PC-3 (cell line): Measurements from ENCODE around the gene PANK1.

Experiments
- CTCF ChIP-seq: fragments of 300-600 bp; sonication (generic); conservative IDR thresholded peaks from 2 replicates; pipeline ENCODE4 v1.5.1; 2017; ENCODE audit warnings: antibody characterized with exemption, low read depth, mild to moderate bottlenecking, low read length
- EZH2 ChIP-seq: fragments of 300-600 bp; sonication (generic); IDR thresholded peaks from one replicate; pipeline ENCODE4 v1.6.1; 2017; ENCODE audit warnings: antibody characterized with exemption, mild to moderate bottlenecking, low read length; ENCODE audit not compliant: unreplicated experiment

DNA sequence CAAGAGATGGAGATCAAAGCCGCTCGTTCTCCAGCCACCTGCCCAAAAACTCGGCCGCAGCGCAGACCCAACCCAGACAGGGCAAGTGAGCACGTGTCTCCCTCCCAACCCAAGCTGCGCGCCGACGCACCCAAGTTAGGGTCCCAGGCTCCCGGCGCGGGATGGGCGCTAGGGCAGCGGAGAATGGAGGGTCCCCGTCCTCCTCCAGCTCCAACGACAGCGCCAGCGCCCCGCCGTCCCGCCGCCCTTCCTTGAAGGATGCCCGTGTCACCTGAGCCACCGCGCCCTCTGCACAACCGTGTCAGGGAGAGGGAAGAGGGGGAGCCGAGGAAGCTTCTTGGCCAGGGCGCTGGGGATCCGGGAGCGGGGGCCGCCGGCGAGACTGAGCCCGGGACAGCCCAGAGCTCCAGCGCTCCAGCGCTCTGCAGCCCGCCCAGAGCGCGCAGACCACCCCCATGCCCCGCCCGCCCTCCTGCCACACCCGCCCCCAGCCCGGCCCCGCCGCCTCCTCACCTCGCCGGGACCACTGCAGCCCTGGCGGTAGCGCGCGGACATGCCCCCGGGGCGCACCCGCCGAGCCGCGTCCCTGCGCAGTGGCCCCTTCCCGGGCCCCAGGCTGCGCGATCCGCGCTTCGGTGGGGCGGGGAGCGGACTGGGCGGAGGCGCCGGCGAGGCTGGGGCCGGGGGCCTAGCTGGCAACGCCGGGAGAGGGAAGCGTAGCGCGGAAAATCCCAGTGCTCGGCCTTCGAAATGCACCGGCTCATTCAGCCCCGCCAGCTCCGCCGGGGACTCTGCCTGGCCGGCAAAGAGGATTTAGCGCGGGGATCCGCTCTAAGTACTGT lies 109.7 kb downstream of the PANK1 start, which contains the start of gene SLC16A12:
- TF ChIP-seq CTCF, result no peak
- TF ChIP-seq EZH2, result no peak
